GM12873 (cell line): ENCODE data around the gene TRIM63.

Experiments used
- TF ChIP-seq, protein P1 (sequence below): IDR thresholded peaks from 2 replicates; pipeline ENCODE4 v1.5.1; 2012; ENCODE audit warnings: low read depth, mild to moderate bottlenecking, moderate library complexity, low read length, control low read depth; ENCODE audit not compliant: insufficient read depth; ENCODE audit errors: missing control alignments

Gene TRIM63

DNA sequence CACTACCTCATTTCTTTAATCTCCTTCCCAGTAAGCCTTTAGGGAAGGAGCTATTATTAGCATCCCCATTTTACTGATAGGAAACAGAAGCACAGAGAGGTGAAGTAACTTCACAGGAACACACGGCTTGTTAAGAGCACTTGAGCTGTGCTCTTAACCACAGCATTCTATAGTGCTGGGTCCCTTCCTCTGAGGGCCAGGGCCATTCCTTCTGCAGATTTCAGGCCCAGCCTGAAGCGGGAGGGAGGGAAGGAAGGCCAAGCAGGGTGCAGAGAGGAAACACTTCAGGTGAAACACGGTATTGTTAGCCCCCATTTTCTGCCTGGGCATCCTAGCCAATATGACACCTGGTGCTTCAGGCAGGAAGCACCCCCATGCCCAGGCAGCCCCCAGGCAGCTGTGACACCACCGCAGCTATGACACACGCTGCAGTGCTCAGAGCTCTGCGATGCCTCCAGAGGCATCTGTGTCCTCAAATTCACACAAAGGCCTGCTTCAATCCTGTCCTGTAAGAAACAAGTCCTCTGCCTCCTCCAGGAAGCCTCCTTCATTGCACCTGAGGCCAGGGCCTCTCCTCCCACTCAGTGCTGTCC lies 50.4 kb downstream of the TRIM63 start:
- TF ChIP-seq, protein P1, sequence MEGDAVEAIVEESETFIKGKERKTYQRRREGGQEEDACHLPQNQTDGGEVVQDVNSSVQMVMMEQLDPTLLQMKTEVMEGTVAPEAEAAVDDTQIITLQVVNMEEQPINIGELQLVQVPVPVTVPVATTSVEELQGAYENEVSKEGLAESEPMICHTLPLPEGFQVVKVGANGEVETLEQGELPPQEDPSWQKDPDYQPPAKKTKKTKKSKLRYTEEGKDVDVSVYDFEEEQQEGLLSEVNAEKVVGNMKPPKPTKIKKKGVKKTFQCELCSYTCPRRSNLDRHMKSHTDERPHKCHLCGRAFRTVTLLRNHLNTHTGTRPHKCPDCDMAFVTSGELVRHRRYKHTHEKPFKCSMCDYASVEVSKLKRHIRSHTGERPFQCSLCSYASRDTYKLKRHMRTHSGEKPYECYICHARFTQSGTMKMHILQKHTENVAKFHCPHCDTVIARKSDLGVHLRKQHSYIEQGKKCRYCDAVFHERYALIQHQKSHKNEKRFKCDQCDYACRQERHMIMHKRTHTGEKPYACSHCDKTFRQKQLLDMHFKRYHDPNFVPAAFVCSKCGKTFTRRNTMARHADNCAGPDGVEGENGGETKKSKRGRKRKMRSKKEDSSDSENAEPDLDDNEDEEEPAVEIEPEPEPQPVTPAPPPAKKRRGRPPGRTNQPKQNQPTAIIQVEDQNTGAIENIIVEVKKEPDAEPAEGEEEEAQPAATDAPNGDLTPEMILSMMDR = no peak

- TF ChIP-seq, protein P1 = no peak
Observed at GRCh38 chr1:26016258-26016952, 51.0 kb downstream of the TRIM63 start.

DNA sequence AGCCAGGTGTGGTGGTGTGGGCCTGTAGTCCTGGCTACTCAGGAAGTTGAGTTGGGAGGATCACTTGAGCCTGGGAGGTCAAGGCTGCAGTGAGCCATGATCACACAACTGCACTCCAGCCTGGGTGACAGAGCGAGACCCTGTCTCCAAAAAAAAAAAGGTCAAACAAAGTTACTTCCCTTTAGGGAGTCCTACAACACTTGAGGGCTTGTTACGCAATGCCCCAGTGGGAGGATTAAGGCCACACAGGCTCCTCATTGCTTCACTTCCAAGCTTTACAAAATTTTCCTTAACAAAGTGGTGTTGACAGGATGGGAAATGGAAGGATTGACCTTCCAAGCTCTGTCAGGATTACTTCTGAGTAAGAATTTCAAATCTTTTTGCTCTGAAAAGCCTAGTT lies 52.1 kb downstream of the TRIM63 start:
- TF ChIP-seq, protein P1 = no peak

GRCh38 chr1:26014179-26014578 lies 53.3 kb downstream of the TRIM63 start:
- TF ChIP-seq, protein P1 = no peak

GRCh38 chr1:26012864-26013263 lies 54.6 kb downstream of the TRIM63 start:
- TF ChIP-seq, protein P1 = no peak

GRCh38 chr1:26010825-26011224 lies 56.6 kb downstream of the TRIM63 start:
- TF ChIP-seq, protein P1 = no peak

DNA sequence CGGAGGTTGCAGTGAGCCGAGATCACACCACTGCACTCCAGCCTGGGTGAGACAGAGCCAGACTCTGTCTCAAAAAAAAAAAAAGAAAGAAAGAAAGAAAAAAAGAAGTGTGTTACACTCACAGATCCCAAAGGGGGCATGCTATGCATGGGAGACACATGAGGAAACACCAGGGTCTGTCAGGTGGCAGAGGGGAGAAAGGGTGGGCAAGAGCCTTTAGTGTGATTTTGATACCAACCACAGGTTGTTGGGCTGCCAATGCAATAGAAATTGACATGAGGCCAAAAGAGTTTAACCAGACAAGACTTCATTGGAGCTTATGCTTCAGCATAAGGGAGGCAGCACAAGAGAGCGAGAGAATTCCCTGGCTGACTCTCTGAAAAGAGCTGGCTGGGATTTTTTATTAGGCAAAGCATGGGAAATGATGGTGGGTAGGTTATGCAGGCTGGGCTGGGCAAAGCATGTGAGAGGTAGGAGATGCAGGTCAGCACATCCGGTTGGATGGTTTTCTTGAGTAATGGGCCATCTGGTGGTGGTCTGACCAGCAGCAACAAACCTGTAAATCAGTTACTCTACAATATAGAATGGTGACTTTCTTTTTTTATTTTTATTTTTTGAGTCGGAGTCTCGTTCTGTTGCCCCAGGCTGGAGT lies 57.5 kb downstream of the TRIM63 start:
- TF ChIP-seq, protein P1 = peak; percentile 24
